K562 (cell line): ENCODE results near the gene PHC3. TPM values are rescaled to one million over a fixed set of nuclear protein-coding genes. Genes with fewer than 3 reads are reported as not detected.

ENCODE experiments used
- ATAC-seq: fragments of 200-7000 bp; cut with Tn5 transposase; 3 replicates; pipeline ENCODE4 v1.9.1; 2020; ENCODE audit warnings: moderate library complexity
- BruUV-seq: library from RNA; stranded (reverse); fragments of 400-500 nt; replicated peaks from 2 replicates; lab custom pipeline; 2021; lab: Mats Ljungman, UMichigan
- CTCF ChIA-PET: fragments of 300-600 bp; formaldehyde crosslinking; extraction: SDS; loops from one replicate; lab custom pipeline; 2021; ENCODE audit warnings: low intra/inter-chr PET ratio; lab: Yijun Ruan, JAX
- POLR2A ChIA-PET: fragments of 300-600, 350-650 bp; sonication (Branson Sonifier 250); formaldehyde crosslinking; extraction: SDS; loops from one replicate; lab custom pipeline; 2021; ENCODE audit warnings: antibody characterized with exemption, inconsistent platforms; lab: Yijun Ruan, JAX
- DNase-seq, 4 experiments: peaks; one replicate each; pipeline versions ENCODE4 v3.0.0 to v3.0.0-alpha.2; 2011 to 2018; ENCODE audit warnings: low spot score in 3 of 4, mixed read lengths in 3 of 4; ENCODE audit errors: extremely low read depth in 1 of 4
- FAIRE-seq: peaks from 2 replicates; lab custom pipeline; 2011; peaks lifted over from hg19 to GRCh38; lab: Jason Lieb, UNC
- H2AFZ ChIP-seq: 2 replicates; pipeline ENCODE4 v1.6.0; 2011; ENCODE audit warnings: low read depth, low read length, control low read depth, inconsistent platforms
- H3K27ac ChIP-seq: fragments of 200-600 bp; 3 replicates; pipeline ENCODE4 v1.8.0; 2011; ENCODE audit warnings: low read depth, mild to moderate bottlenecking, control low read depth, inconsistent platforms, low read length, moderate library complexity, mixed read lengths; ENCODE audit errors: extremely low read depth
- H3K27me3 ChIP-seq, 2 experiments: fragments of 300-600 bp in 1 of 2; 2 replicates in 1 of 2; 3 replicates in 1 of 2; pipeline versions ENCODE4 v1.6.0 to v1.8.0; 2011; ENCODE audit warnings: inconsistent platforms in 2 of 2, low read length in 2 of 2, mild to moderate bottlenecking in 1 of 2, mixed read lengths in 1 of 2, moderate library complexity in 1 of 2; ENCODE audit not compliant: control insufficient read depth in 2 of 2, insufficient read depth in 2 of 2
- H3K36me3 ChIP-seq: fragments of 300-600 bp; 3 replicates; pipeline ENCODE4 v1.8.0; 2011; ENCODE audit warnings: mild to moderate bottlenecking, low read length, inconsistent platforms; ENCODE audit not compliant: control insufficient read depth, insufficient read depth
- H3K4me1 ChIP-seq, 2 experiments: fragments of 200-600 bp in 1 of 2; replicated peaks in 1 of 2; 2 replicates in 1 of 2; 3 replicates in 1 of 2; pipeline versions ENCODE4 v1.5.1 to v1.8.0; 2011; ENCODE audit warnings: inconsistent platforms in 2 of 2, low read length in 2 of 2, mild to moderate bottlenecking in 1 of 2, mixed read lengths in 1 of 2, moderate library complexity in 1 of 2; ENCODE audit not compliant: control insufficient read depth in 2 of 2, insufficient read depth in 2 of 2
- H3K4me2 ChIP-seq: 2 replicates; pipeline ENCODE4 v1.6.1; 2011; ENCODE audit warnings: low read length, control low read depth, inconsistent platforms, mixed read lengths; ENCODE audit not compliant: insufficient read depth
- H3K4me3 ChIP-seq: fragments of 200-600 bp; sonication (generic), shearing (Covaris generic); 2 replicates; pipeline ENCODE4 v1.5.1; 2016; ENCODE audit warnings: control low read depth, inconsistent platforms
- H3K79me2 ChIP-seq: fragments of 200-600 bp; 3 replicates; pipeline ENCODE4 v1.8.0; 2011; ENCODE audit warnings: low read length, inconsistent platforms; ENCODE audit not compliant: control insufficient read depth, insufficient read depth
- H3K9ac ChIP-seq, 2 experiments: 2 replicates each; pipeline versions ENCODE4 v1.6.0 to v1.6.1; 2011; ENCODE audit warnings: low read depth in 2 of 2, low read length in 2 of 2, control low read depth in 1 of 2, inconsistent platforms in 1 of 2, mild to moderate bottlenecking in 1 of 2, mixed read lengths in 1 of 2; ENCODE audit not compliant: insufficient read depth in 1 of 2
- H3K9me1 ChIP-seq: one replicate; pipeline ENCODE4 v1.6.0; 2011; ENCODE audit warnings: inconsistent platforms, mild to moderate bottlenecking, low read length, moderate library complexity; ENCODE audit not compliant: control insufficient read depth, insufficient read depth
- H3K9me3 ChIP-seq: replicated peaks from 2 replicates; pipeline ENCODE4 v1.5.1; 2011; ENCODE audit warnings: low read depth, low read length, inconsistent platforms; ENCODE audit not compliant: control insufficient read depth, insufficient read depth
- H4K20me1 ChIP-seq: replicated peaks from 2 replicates; pipeline ENCODE4 v1.6.1; 2011; ENCODE audit warnings: low read length, inconsistent platforms, mixed read lengths; ENCODE audit not compliant: control insufficient read depth, insufficient read depth
- ASH1L ChIP-seq: fragments of 450-650 bp; IDR thresholded peaks from 2 replicates; pipeline ENCODE4 v1.6.1; 2018; ENCODE audit warnings: borderline replicate concordance, mild to moderate bottlenecking, low read depth; ENCODE audit not compliant: partially characterized antibody
- E2F6 ChIP-seq, 2 experiments: IDR thresholded peaks; 2 replicates each; pipeline ENCODE4 v1.6.1; 2011; ENCODE audit warnings: borderline replicate concordance in 1 of 2, control low read depth in 1 of 2, low read depth in 1 of 2, low read length in 1 of 2, mild to moderate bottlenecking in 1 of 2, mixed read lengths in 1 of 2, moderate library complexity in 1 of 2; ENCODE audit not compliant: insufficient read depth in 1 of 2, insufficient read length in 1 of 2, poor library complexity in 1 of 2, severe bottlenecking in 1 of 2; ENCODE audit errors: extremely low read depth in 1 of 2
- FUS ChIP-seq: fragments of 200-400 bp; formaldehyde crosslinking; optimal IDR thresholded peaks from 2 replicates; pipeline ENCODE3; 2017; ENCODE audit warnings: low read depth, low read length
- PKNOX1 ChIP-seq: fragments of 450-650 bp; IDR thresholded peaks from 2 replicates; pipeline ENCODE4 v1.6.1; 2016
- TBL1XR1 ChIP-seq, 2 experiments: IDR thresholded peaks; 2 replicates each; pipeline ENCODE4 v1.6.1; 2012; ENCODE audit warnings: improper control_type of control experiment in 2 of 2, low read length in 2 of 2, mild to moderate bottlenecking in 1 of 2
- ZNF134 ChIP-seq: fragments of 250-450 bp; sonication (Bioruptor Pico); conservative IDR thresholded peaks from 2 replicates; pipeline ENCODE4 v1.4.0; 2020
- WGBS: fragments of 100-300 bp; shearing (Covaris generic); methylation state at CpG from one replicate; pipeline ENCODE4 v1.1.6; 2016; ENCODE audit warnings: low coverage, mixed read lengths; ENCODE audit not compliant: insufficient coverage; ENCODE audit errors: missing lambda C conversion rate; 5-methylcytosine and 5-hydroxymethylcytosine counted together
- in situ Hi-C: fragments of 300-500 bp; cut with MboI; formaldehyde crosslinking; loops from 4 replicates; pipeline ENCODE4 v1.15.0; 2018; ENCODE audit warnings: inconsistent platforms, mixed read lengths
- intact Hi-C: fragments of 100-400 bp; cut with micrococcal nuclease; formaldehyde crosslinking; loops from 2 replicates; pipeline ENCODE4 v1.14.2; 2022
- polyA plus RNA-seq, 8 experiments: library from polyadenylated mRNA; depleted of rRNA in 4 of 8; stranded (reverse) in 5 of 8; unstranded in 3 of 8; fragments of >200 nt; fragmentation: Nextera tagmentation in 2 of 8; fragmentation: Illumina TruSeq in 1 of 8; extraction: Ambion mirVana in 2 of 8; extraction: Trizol in 1 of 8; gene quantifications; 2 replicates each; pipeline versions ENCODE4 v1.2.1 to v1.2.3, GENCODE V29; 2011 to 2014; ENCODE audit warnings: inconsistent platforms in 1 of 8, missing spikeins in 1 of 8
- total RNA-seq, 7 experiments: library from RNA; depleted of rRNA in 6 of 7; stranded (reverse); fragments of >200 nt in 6 of 7; fragmentation: Illumina TruSeq in 2 of 7; extraction: Trizol in 2 of 7; gene quantifications; 2 replicates each; pipeline versions ENCODE4 v1.2.1 to v1.2.3, GENCODE V29; 2011 to 2021; ENCODE audit warnings: low replicate concordance in 1 of 7

The PHC3 gene
- total and polyA plus RNA-seq, 9 of the 15 experiments (the other 6 are each of a cell fraction or from before 2014, with no cell fraction given) = 3.1 to 21.6 (median 10.5) TPM

- H3K9me1 ChIP-seq = no peaks in the 10 kb centered on the region
- H3K36me3 ChIP-seq = peaks cover 45% of the 10 kb centered on the region
- TF ChIP-seq PKNOX1 (0 out of 2 replicates have a peak, but pooled peaks have one; percentile 18), TBL1XR1 (IDR thresholded peaks at IDR 0.05; ENCODE audit: low read length in 2 of 2) (no peak), FUS (no peak), E2F6 (IDR thresholded peaks at IDR 0.05; ENCODE audit: borderline replicate concordance in 1 of 2, extremely low read depth in 1 of 2, insufficient read depth in 1 of 2, insufficient read length in 1 of 2, low read depth in 1 of 2, low read length in 1 of 2, poor library complexity in 1 of 2, severe bottlenecking in 1 of 2) (no peak), ASH1L (no peak), ZNF134 (no peak)
- no peak overlapping the region for H3K4me3 ChIP-seq
- H3K27ac ChIP-seq = no peak overlapping the region
- FAIRE-seq = no peak
- ChIA-PET CTCF (no interaction called here), POLR2A (interaction anchor here (1.3 kb wide), 2 partner anchors 9 to 15 kb away, joined by 3 read pairs; no protein-coding TSS in a partner anchor)
- no peak for ATAC-seq
- no peaks in the 10 kb centered on the region for H3K27me3 ChIP-seq
- no peaks in the 10 kb centered on the region for H3K79me2 ChIP-seq
- H3K4me2 ChIP-seq = no peak overlapping the region
- 87% methylated on average over 2 of the region's 2 CpGs for WGBS
- H3K4me1 ChIP-seq = no peaks in the 10 kb centered on the region
- no TSS peak for BruUV-seq
- in situ Hi-C loops (no loop called here), intact Hi-C loops (no loop called here)
- no peaks in the 10 kb centered on the region for H3K9me3 ChIP-seq
- DNase-seq = no peak
- no peak overlapping the region for H3K9ac ChIP-seq
- H2AFZ ChIP-seq = no peak overlapping the region
- no peaks in the 10 kb centered on the region for H4K20me1 ChIP-seq
These were observed 71.8 kb downstream of the PHC3 start for GRCh38 chr3:170109579-170110293.
